Left colon (tissue), 2 donors: Measurements from ENCODE around the gene ZNF775. TPM values are rescaled to one million over a fixed set of nuclear protein-coding genes. Genes with fewer than 3 reads are reported as not detected.

Experiments
- ATAC-seq: fragments of 200-7000 bp; cut with Tn5 transposase; one replicate; pipeline ENCODE4 v1.9.1; 2020; ENCODE audit warnings: mild to moderate bottlenecking, moderate library complexity
- DNase-seq, 2 donors: peaks; one replicate each; pipeline ENCODE4 v3.0.0-alpha.2; 2020
- intact Hi-C, 2 donors: fragments of 100-400 bp; cut with DNase I in 1 of 2; cut with micrococcal nuclease in 1 of 2; formaldehyde crosslinking; loops; one replicate each; pipeline versions ENCODE4 v1.11.2 to v1.14.0; 2022; cut with DNase I, micrococcal nuclease
- total RNA-seq, 2 donors: library from RNA; stranded (reverse); fragmentation: NEBNext Ultra II Directional; extraction: Animal tissue kit (Norgen Biotek cat#: 25700); gene quantifications; one replicate each; pipeline ENCODE4 v1.2.1, GENCODE V29; 2021
- donor health status: DM: no; HTN: no; CAD: no.
- donor health status: DM: yes; HTN: yes; CAD: no.

ZNF775 gene
- total RNA-seq, 2 donors from 2014 or later, result 7.1 to 8.7 TPM

GRCh38 chr7:150342121-150342408 is 37.1 kb upstream of the ZNF775 start:
- intact Hi-C loops, result no loop called here
- ATAC-seq (no peak), DNase-seq (peak in 1 of 2 donors; percentile 24)

GRCh38 chr7:150343225-150343624 is 35.9 kb upstream of the ZNF775 start:
- DNase-seq (no peak), ATAC-seq (no peak)
- intact Hi-C loops, result no loop called here

- no peak for ATAC-seq
- no peak for DNase-seq
- intact Hi-C loops, result no loop called here
These were observed 34.8 kb upstream of the ZNF775 start for GRCh38 chr7:150344299-150344698.

- intact Hi-C loops, result no loop called here
- no peak for DNase-seq
- ATAC-seq, result no peak
These were observed 34.1 kb upstream of the ZNF775 start for GRCh38 chr7:150345012-150345411.

DNA sequence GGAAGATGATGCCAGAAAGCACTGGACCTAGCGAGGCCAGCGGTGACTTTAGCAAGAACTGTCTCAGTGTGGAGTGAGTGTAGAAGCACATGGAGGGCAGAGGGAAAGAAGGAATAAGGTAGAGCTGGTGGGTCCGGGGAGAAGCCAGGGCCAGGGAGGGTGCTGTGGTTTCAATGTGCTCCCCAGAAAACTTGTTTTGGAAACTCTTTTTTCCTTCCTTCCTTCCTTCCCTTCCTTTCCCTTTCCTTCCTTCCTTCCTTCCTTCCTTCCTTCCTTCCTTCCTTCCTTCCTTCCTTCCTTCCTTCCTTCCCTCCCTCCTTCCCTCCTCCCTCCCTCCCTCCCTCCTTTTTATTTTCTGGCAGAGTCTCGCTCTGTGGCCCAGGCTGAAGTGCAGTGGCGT is 32.2 kb upstream of the ZNF775 start:
- no peak for DNase-seq
- intact Hi-C loops, result no loop called here
- no peak for ATAC-seq

DNA sequence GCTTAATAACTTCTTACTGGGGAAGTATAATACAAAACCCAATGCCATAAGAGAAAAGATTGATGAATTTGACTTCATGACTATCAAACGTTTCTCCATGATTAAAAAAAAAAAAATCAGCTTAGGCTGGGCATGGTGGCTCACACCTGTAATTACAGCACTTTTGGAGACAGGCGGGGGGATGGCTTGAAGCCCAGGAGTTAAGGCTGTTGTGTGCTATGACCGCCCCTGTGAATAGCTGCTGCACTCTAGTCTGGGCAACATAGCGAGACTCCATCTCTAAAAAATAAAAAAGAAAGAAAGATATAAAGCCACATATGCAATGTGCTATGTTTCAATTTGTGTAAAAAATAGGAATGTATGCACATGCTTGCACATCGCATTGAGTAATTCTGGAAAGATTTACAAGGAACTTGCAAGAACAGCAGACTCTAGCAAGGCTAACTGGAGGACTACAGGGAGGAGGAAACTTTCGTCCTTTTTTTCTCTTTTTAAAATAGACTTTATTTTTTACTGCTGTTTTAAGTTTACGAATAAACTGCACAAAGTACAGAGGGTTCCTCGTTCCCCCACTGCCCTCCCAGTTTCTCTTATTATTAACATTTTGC is 27.4 kb upstream of the ZNF775 start:
- ATAC-seq (no peak), DNase-seq (peak in 1 of 2 donors; percentile 18)
- intact Hi-C loops, result no loop called here

DNA sequence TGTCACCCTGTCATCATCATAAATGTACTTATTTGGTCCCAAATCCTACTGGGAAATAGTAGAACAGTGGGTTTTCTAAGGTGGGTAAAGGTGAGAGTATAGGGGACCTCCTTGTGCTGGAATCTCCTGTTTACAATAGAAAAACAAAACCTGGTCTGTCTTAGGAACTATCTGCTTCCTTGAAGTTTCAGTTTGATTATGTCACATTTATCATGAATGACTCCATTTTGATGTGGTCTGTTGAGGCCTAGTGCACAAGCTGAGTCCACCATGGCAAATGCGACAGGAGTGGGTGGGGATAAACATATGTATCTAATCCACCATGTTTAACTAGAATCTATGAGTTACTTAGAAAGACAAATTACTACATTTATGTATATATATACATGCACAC is 23.5 kb upstream of the ZNF775 start:
- intact Hi-C loops, result no loop called here
- no peak for DNase-seq
- ATAC-seq, result peak; percentile 6

- intact Hi-C loops, result no loop called here
- ATAC-seq (peak; percentile 9), DNase-seq (peak in 1 of 2 donors; percentile 18)
These were observed 22.7 kb upstream of the ZNF775 start for GRCh38 chr7:150356265-150356897.

GRCh38 chr7:150357270-150357669 is 21.9 kb upstream of the ZNF775 start:
- peak; percentile 27 to 61 for DNase-seq
- intact Hi-C loops, result no loop called here

DNA sequence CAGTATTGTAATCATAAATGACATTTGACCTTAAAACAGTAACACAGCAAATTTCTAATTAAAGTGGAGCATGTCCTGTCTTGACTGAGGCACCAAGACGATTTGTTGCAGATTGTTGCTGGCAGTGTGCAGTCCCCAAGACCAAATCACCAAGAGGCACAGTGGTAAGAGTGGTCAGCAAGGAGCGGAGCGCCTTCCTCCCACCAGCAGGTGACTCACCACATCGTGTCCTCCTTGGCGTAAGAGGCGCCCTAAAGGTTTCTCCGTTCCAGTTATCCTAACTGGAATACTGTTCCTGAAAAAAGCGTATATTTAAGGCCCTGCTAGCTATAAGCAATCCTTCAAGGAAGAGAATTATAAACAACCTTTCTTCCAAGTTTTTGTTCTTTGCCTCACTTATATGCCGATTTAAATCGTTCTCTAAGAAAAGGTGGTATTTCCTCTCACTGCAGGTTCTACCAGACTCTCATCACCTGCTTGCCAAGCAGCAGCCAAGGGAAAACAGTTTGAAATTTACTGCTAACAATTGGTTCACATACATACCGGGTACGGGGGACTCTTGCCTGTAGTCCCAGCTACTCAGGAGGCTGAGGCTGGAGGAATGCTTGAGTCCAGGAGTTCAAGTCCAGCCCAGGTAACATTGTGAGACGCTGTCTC is 21.2 kb upstream of the ZNF775 start:
- ATAC-seq, result no peak
- intact Hi-C loops, result no loop called here
- DNase-seq, result peak in 1 of 2 donors; percentile 18

More at GRCh38 chr7:150357270-150357669, 21.9 kb upstream of the ZNF775 start:
- no peak for ATAC-seq

- intact Hi-C loops, result no loop called here
- no peak for DNase-seq
- ATAC-seq, result no peak
These were observed 20.7 kb upstream of the ZNF775 start for GRCh38 chr7:150358433-150358832.

DNA sequence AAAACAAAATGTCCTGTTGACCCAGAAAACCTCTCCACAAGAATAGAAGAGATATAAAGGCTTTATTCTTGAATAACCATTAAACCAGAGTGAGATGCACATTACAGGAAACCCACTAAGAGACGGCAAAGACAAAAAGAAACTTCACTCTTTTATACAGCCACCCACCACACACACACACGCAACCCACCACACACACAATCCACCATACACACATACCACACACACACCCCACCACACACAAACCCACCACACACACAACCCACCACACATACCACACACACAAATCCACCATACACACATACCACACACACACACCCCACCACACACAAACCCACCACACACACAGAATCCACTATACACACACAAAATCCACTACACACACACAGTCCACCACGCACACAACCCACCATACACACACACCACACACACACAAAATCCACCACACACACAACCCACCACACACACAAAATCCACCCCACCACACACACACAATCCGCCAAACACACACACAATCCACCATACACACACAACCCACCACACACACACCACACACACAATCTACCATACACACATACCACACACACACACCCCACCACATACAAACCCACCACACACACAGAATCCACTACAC is 20.0 kb upstream of the ZNF775 start:
- intact Hi-C loops, result no loop called here
- ATAC-seq (no peak), DNase-seq (peak in 1 of 2 donors; percentile 14)

GRCh38 chr7:150359622-150360362 is 19.3 kb upstream of the ZNF775 start:
- intact Hi-C loops, result no loop called here
- ATAC-seq (no peak), DNase-seq (no peak)

GRCh38 chr7:150360363-150361058 is 18.6 kb upstream of the ZNF775 start:
- DNase-seq (no peak), ATAC-seq (no peak)

GRCh38 chr7:150361402-150361801 is 17.7 kb upstream of the ZNF775 start:
- no peak for ATAC-seq
- intact Hi-C loops, result no loop called here
- DNase-seq, result peak in 1 of 2 donors; percentile 14

More at GRCh38 chr7:150360363-150361058, 18.6 kb upstream of the ZNF775 start:
- intact Hi-C loops, result no loop called here

- intact Hi-C loops, result no loop called here
- DNase-seq, result peak in 1 of 2 donors; percentile 23
- no peak for ATAC-seq
These were observed 17.1 kb upstream of the ZNF775 start for GRCh38 chr7:150361807-150362621.

GRCh38 chr7:150363370-150363769 is 15.8 kb upstream of the ZNF775 start:
- ATAC-seq (no peak), DNase-seq (peak in 1 of 2 donors; percentile 20)
- intact Hi-C loops, result no loop called here

DNA sequence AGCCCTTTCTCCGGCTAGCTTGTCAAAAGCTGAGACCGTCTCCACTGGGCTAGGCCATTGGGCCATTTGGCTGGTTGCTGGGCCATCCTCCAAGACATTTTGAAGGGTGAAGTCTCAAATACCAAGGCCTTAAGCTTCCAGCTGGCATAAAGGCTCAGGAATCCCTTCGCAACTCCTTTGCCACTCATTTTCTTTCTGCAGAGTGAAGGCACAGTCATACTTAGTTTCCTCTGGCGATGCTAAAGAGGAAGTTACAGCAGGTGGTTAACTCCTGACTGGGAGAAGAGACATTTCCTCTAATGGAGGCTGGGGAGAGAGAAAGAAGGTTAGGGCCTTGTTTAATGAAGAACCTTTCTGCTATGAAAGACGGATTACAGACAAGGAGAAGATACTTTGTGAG is 15.3 kb upstream of the ZNF775 start:
- no peak for ATAC-seq
- intact Hi-C loops, result no loop called here
- peak in 1 of 2 donors; percentile 11 for DNase-seq
